Stimulated activated CD4-positive, alpha-beta T cell treated with anti-CD3 and anti-CD28 coated beads, Interleukin-4, amount 100 ng/mL, for 4 hours (primary cell): ENCODE measurements around the gene ZMYM1.
"Not testable (repeated sequence)": the region's sequence is repeated elsewhere in the genome, so short reads cannot be mapped to it uniquely, and the experiment has no call there.

Experiments
- DNase-seq, 2 experiments: peaks; one replicate each; pipeline ENCODE4 v3.0.0-alpha.2; 2020

ZMYM1 gene

DNA sequence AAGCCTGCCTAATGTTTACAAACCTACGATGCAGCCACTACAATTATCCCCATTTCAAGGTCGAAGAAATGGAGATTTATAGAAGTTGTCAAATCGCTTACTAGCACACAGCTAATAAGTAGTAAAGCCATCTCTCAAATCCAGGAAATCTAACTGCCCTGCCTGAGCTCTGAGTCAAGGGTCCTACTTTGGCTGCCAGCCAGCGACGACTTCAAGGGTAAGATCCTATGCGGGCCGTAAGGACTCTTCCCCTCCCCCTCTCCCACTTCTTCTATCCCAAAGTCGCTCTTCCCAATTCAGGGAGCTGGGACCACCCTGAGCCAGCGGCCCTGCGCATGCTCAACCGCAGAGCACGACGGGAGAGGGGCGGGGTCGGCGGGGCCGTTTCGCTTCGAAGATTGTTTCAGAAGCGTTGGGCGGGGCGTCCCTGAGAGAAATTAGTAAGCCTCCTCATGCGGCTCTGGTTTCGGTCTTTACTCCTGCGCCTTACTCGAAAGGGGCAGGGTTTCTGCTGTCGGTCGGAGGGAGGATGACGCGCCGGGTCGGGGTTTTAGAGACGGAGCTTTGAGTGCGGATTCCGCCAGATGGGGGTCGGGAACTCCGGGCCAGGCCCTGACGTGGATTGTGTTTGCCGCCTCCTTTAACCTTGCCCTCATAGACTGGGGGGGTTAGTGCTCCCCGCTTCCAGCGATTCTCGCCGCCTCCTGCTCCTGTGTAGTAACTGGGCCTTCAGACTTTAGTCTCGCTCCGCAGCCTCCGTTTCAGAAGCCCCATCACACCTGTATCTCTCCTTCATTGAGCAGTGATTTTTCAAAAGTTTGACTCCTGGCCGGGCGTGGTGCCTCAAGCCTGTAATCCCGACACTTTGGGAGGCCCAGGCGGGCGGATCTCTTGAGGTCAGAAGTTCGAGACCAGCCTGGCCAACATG lies at the start of gene ZMYM1:
Gene ZMYM1 (plus strand): TSS at position 383 of the 928 bp plus-strand sequence. CDS start 14,603 bp downstream, outside the sequence.
- peak; percentile 83 to 85 for DNase-seq

- DNase-seq: no peak
Measured at GRCh38 chr1:35029761-35030160, 49.4 kb upstream of the ZMYM1 start.

- no peak for DNase-seq
Measured at GRCh38 chr1:35030338-35030737, 48.8 kb upstream of the ZMYM1 start.

GRCh38 chr1:35030756-35031446 lies 48.3 kb upstream of the ZMYM1 start:
- peak; percentile 21 to 36 for DNase-seq

DNA sequence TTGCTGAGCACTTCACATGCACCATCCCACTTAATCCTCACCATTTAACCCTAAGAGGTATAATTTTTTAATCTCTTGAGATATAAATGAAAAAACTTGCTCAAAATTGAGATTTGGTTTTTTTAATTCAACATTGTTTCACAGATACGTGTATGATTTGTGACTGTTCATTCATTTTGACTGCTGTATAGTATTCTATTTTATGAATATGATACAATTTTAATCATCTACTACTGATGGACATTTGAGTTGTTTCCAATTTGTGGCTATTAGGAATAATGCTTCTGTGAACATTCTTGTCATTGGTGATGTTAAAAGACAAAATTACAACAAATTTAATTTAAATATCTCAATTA lies 46.8 kb upstream of the ZMYM1 start:
- DNase-seq: no peak

GRCh38 chr1:35033346-35033745 lies 45.8 kb upstream of the ZMYM1 start:
- DNase-seq: no peak

- DNase-seq: no peak
Measured at GRCh38 chr1:35036621-35037020, 42.6 kb upstream of the ZMYM1 start.

- DNase-seq: no peak
Measured at GRCh38 chr1:35037206-35037605, 42.0 kb upstream of the ZMYM1 start.

- DNase-seq: no peak
Measured at GRCh38 chr1:35038723-35039122, 40.5 kb upstream of the ZMYM1 start.

GRCh38 chr1:35043498-35043897 lies 35.7 kb upstream of the ZMYM1 start:
- no peak for DNase-seq

DNA sequence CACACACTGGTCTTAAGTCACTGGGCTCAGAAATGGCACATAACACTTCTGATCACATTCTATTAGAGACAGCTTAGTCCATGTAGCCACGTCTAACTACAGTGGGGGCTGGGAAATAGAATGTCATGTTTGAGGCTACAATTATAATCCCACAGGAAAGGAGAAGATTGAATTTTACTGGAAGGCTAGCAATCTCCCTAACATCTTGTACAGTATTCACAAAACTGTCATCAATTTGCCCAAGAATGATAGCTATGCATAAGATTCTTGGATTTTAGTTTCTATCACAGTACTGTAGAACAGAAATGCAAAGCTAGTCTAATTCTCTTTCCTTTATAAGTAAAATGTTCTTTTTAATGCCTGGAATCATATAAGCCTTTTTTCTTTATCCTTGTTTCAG lies 34.8 kb upstream of the ZMYM1 start:
- DNase-seq: no peak

DNA sequence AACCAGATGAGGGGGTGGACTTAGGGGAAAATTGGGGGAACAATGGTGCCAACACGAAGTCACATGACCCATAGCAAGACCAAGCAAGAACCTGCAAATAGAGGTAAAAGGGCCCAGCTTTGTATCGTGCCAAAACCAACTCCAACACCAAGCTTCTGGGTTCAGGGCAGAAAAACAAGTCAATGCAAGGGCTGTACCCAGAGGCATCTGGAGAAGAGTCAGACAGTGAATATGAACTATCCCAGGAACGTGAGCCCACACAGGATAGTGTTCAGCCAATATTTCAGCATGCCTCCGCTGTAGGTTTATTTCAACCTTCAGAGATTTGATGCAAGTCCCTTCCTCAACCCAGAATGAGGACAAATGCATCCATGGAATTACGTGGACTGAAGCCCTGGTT lies 32.5 kb upstream of the ZMYM1 start:
- DNase-seq: no peak

GRCh38 chr1:35047188-35047858 lies 31.9 kb upstream of the ZMYM1 start:
- no peak for DNase-seq

DNA sequence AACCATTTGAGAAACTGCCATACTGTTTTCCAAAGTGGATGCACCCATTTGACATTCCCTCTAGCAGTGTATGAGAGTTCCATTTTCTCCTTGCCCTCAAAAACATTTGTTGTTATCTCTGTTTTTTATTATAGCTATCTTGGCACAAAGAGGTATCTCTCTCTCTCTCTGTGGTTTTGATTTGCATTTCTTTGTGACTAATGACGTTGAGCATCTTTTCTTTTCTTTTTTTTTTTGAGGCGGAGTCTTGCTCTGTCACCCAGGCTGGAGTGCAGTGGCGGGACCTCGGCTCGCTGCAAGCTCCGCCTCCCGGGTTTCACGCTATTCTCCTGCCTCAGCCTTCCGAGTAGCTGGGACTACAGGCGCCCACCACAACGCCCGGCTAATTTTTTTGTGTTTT lies 30.1 kb upstream of the ZMYM1 start:
- DNase-seq: no peak

DNA sequence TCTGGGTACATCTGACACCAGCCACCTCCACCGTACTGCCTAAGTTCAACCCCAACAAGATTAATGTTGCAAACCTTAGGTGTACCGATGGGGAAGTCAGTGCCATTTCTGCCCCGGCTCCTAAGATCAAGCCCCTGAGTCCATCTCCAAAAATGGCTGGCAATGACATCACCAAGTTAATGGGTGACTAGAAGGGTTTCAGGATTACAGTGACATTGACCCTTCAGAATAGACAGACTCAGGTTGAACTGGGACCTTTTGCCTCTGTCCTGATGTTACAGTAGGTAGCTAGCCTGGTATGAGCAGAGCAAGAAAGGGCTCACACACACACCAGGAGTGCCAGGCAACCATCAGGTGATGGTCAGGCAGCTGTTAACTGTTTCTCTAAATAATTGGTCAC lies 25.8 kb upstream of the ZMYM1 start:
- no peak for DNase-seq

DNA sequence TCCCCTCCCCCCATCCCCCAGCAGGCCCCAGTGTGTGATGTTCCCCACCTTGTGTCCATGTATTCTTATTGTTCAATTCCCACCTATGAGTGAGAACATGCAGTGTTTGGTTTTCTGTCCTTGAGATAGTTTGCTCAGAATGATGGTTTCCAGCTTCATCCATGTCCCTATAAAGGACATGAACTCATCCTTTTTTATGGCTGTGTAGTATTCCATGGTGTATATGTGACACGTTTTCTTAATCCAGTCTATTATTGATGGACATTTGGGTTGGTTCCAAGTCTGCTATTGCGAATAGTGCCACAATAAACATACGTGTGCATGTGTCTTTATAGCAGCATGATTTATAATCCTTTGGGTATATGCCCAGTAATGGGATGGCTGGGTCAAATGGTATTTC lies 24.9 kb upstream of the ZMYM1 start:
- not testable (repeated sequence) for DNase-seq

DNA sequence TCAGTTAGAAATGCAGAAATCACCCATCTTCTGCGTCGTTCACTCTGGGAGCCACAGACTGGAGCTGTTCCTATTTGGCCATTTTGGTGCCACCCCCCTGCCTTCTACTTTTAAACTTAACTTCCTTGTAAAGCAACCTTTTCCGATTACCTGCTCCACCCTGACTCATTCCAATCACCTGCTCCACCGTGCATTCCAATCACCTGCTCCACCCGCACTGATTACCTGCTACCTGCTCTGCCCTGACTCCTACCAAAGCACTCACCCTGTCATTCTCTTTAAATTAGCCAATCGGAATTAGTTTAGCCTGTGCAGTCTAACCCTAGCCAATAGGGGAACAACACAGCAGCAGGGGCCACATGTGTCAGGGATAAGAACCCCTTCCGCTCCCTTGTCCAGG lies 20.9 kb upstream of the ZMYM1 start:
- DNase-seq: not testable (repeated sequence)

GRCh38 chr1:35058988-35059387 lies 20.2 kb upstream of the ZMYM1 start:
- DNase-seq: no peak

GRCh38 chr1:35062518-35063196 lies 16.5 kb upstream of the ZMYM1 start:
- no peak for DNase-seq

GRCh38 chr1:35064265-35064664 lies 14.9 kb upstream of the ZMYM1 start:
- DNase-seq: no peak

- DNase-seq: no peak
Measured at GRCh38 chr1:35069746-35070145, 9.4 kb upstream of the ZMYM1 start.

- DNase-seq: no peak
Measured at GRCh38 chr1:35073265-35073811, 5.8 kb upstream of the ZMYM1 start.

GRCh38 chr1:35076426-35076825 lies 2.8 kb upstream of the ZMYM1 start:
- not testable (repeated sequence) for DNase-seq
